C1 segment of cervical spinal cord (tissue), 14 donors: ENCODE results near the gene GAL3ST1.
"Not testable (repeated sequence)": the region's sequence is repeated elsewhere in the genome, so short reads cannot be mapped to it uniquely, and the experiment has no call there.

Experiments used
- DNase-seq, 14 donors: peaks; one replicate each; lab custom pipeline; 2025; lab: John Stamatoyannopoulos, UW

GAL3ST1 gene

GRCh38 chr22:30565341-30565740 lies 9.1 kb downstream of the GAL3ST1 start:
- peak in 1 of 14 donors; percentile 2 for DNase-seq

- no peak for DNase-seq
These were observed 9.7 kb downstream of the GAL3ST1 start for GRCh38 chr22:30564761-30565119.

GRCh38 chr22:30564045-30564760 lies 10.3 kb downstream of the GAL3ST1 start:
- DNase-seq, result peak in 1 of 14 donors; percentile 31

- no peak for DNase-seq
These were observed 12.1 kb downstream of the GAL3ST1 start for GRCh38 chr22:30562366-30562765.

- DNase-seq, result no peak
These were observed 12.9 kb downstream of the GAL3ST1 start for GRCh38 chr22:30561402-30562189.

GRCh38 chr22:30560643-30561202 lies 13.7 kb downstream of the GAL3ST1 start:
- not testable (repeated sequence) for DNase-seq

GRCh38 chr22:30559889-30560288 lies 14.6 kb downstream of the GAL3ST1 start:
- no peak for DNase-seq

GRCh38 chr22:30557243-30557642 lies 17.2 kb downstream of the GAL3ST1 start:
- DNase-seq, result no peak

- DNase-seq, result no peak
These were observed 18.1 kb downstream of the GAL3ST1 start for GRCh38 chr22:30556388-30556787.

GRCh38 chr22:30555282-30556210 lies 18.9 kb downstream of the GAL3ST1 start:
- no peak for DNase-seq

GRCh38 chr22:30553971-30554370 lies 20.5 kb downstream of the GAL3ST1 start:
- DNase-seq, result no peak

GRCh38 chr22:30552719-30553118 lies 21.7 kb downstream of the GAL3ST1 start:
- no peak for DNase-seq

- DNase-seq, result not testable (repeated sequence)
These were observed 22.7 kb downstream of the GAL3ST1 start for GRCh38 chr22:30551813-30552212.

GRCh38 chr22:30547188-30547587 lies 27.3 kb downstream of the GAL3ST1 start:
- no peak for DNase-seq

GRCh38 chr22:30546616-30547015 lies 27.8 kb downstream of the GAL3ST1 start, which contains the start of gene SEC14L6:
Gene SEC14L6, minus strand, starts transcription at chr22:30546741. Its CDS starts 59 bp downstream, at chr22:30546682.
- DNase-seq, result no peak

- no peak for DNase-seq
These were observed 31.7 kb downstream of the GAL3ST1 start for GRCh38 chr22:30542811-30543188.

- DNase-seq, result peak in 2 of 14 donors; percentile 15 to 25
These were observed 32.3 kb downstream of the GAL3ST1 start for GRCh38 chr22:30541961-30542810.

- DNase-seq, result not testable (repeated sequence)
These were observed 33.0 kb downstream of the GAL3ST1 start for GRCh38 chr22:30541511-30541910.

- DNase-seq, result no peak
These were observed 35.1 kb downstream of the GAL3ST1 start for GRCh38 chr22:30539368-30539767.

- DNase-seq, result no peak
These were observed 36.2 kb downstream of the GAL3ST1 start for GRCh38 chr22:30538280-30538679.
